HEK293 (cell line): ENCODE results near the gene SSPN.

ENCODE experiments used
- BCL11A ChIP-seq: fragments of 450-650 bp; formaldehyde crosslinking; IDR thresholded peaks from 2 replicates; pipeline ENCODE4 v1.5.1; 2016; ENCODE audit warnings: low read depth, missing biosample characterization, missing genetic modification characterization
- IKZF3 ChIP-seq: fragments of 450-650 bp; IDR thresholded peaks from 2 replicates; pipeline ENCODE4 v1.5.0; 2018; ENCODE audit warnings: missing biosample characterization, mild to moderate bottlenecking, missing genetic modification characterization, moderate library complexity
- KLF1 ChIP-seq: fragments of 450-650 bp; formaldehyde crosslinking; IDR thresholded peaks from 2 replicates; pipeline ENCODE4 v1.5.1; 2016; ENCODE audit warnings: missing biosample characterization, missing genetic modification characterization
- KLF17 ChIP-seq: fragments of 450-650 bp; formaldehyde crosslinking; IDR thresholded peaks from 2 replicates; pipeline ENCODE4 v1.5.1; 2016; ENCODE audit warnings: missing biosample characterization, missing genetic modification characterization
- KLF7 ChIP-seq: fragments of 450-650 bp; formaldehyde crosslinking; IDR thresholded peaks from 2 replicates; pipeline ENCODE4 v1.5.1; 2016; ENCODE audit warnings: missing biosample characterization, missing genetic modification characterization, borderline replicate concordance
- REST ChIP-seq: fragments of 450-650 bp; formaldehyde crosslinking; IDR thresholded peaks from 2 replicates; pipeline ENCODE4 v1.5.1; 2016; ENCODE audit warnings: missing biosample characterization, missing genetic modification characterization
- ZBTB11 ChIP-seq: fragments of 450-650 bp; formaldehyde crosslinking; conservative IDR thresholded peaks from 2 replicates; pipeline ENCODE4 v1.5.1; 2016; ENCODE audit warnings: low read depth, missing biosample characterization, missing genetic modification characterization
- ZBTB17 ChIP-seq: fragments of 450-650 bp; formaldehyde crosslinking; IDR thresholded peaks from 2 replicates; pipeline ENCODE4 v1.5.1; 2016; ENCODE audit warnings: missing biosample characterization, missing genetic modification characterization
- ZBTB49 ChIP-seq: fragments of 450-650 bp; formaldehyde crosslinking; IDR thresholded peaks from 2 replicates; pipeline ENCODE4 v1.5.1; 2016; ENCODE audit warnings: missing biosample characterization, missing genetic modification characterization, low read depth
- ZEB2 ChIP-seq: fragments of 450-650 bp; formaldehyde crosslinking; IDR thresholded peaks from 2 replicates; pipeline ENCODE4 v1.5.1; 2016; ENCODE audit warnings: missing biosample characterization, missing genetic modification characterization
- ZNF140 ChIP-seq: fragments of 450-650 bp; formaldehyde crosslinking; IDR thresholded peaks from 2 replicates; pipeline ENCODE4 v1.5.1; 2016; ENCODE audit warnings: missing biosample characterization, missing genetic modification characterization
- ZNF155 ChIP-seq: fragments of 450-650 bp; formaldehyde crosslinking; IDR thresholded peaks from 2 replicates; pipeline ENCODE4 v1.5.1; 2016; ENCODE audit warnings: missing biosample characterization, missing genetic modification characterization
- ZNF157 ChIP-seq: fragments of 450-650 bp; formaldehyde crosslinking; IDR thresholded peaks from 2 replicates; pipeline ENCODE4 v1.5.1; 2016; ENCODE audit warnings: missing biosample characterization, missing genetic modification characterization
- ZNF174 ChIP-seq: fragments of 450-650 bp; formaldehyde crosslinking; IDR thresholded peaks from 2 replicates; pipeline ENCODE4 v1.5.0; 2017; ENCODE audit warnings: missing biosample characterization, mild to moderate bottlenecking, missing genetic modification characterization
- ZNF214 ChIP-seq: fragments of 450-650 bp; formaldehyde crosslinking; IDR thresholded peaks from 2 replicates; pipeline ENCODE4 v1.5.1; 2017; ENCODE audit warnings: missing biosample characterization, mild to moderate bottlenecking, missing genetic modification characterization, borderline replicate concordance
- ZNF23 ChIP-seq: fragments of 450-650 bp; formaldehyde crosslinking; IDR thresholded peaks from 2 replicates; pipeline ENCODE4 v1.5.1; 2016; ENCODE audit warnings: missing biosample characterization, missing genetic modification characterization, borderline replicate concordance
- ZNF239 ChIP-seq: fragments of 450-650 bp; formaldehyde crosslinking; IDR thresholded peaks from 2 replicates; pipeline ENCODE4 v1.5.1; 2016; ENCODE audit warnings: missing biosample characterization, missing genetic modification characterization
- ZNF394 ChIP-seq: fragments of 450-650 bp; formaldehyde crosslinking; IDR thresholded peaks from 2 replicates; pipeline ENCODE4 v1.5.1; 2016; ENCODE audit warnings: missing biosample characterization, missing genetic modification characterization, mild to moderate bottlenecking, moderate library complexity, borderline replicate concordance
- ZNF433 ChIP-seq: fragments of 450-650 bp; formaldehyde crosslinking; IDR thresholded peaks from 2 replicates; pipeline ENCODE4 v1.5.1; 2016; ENCODE audit warnings: missing biosample characterization, missing genetic modification characterization, low read depth
- ZNF624 ChIP-seq: fragments of 450-650 bp; formaldehyde crosslinking; IDR thresholded peaks from 2 replicates; pipeline ENCODE4 v1.5.1; 2017; ENCODE audit warnings: missing biosample characterization, missing genetic modification characterization
- ZNF629 ChIP-seq: fragments of 450-650 bp; formaldehyde crosslinking; IDR thresholded peaks from 2 replicates; pipeline ENCODE4 v1.5.1; 2017; ENCODE audit warnings: missing biosample characterization, missing genetic modification characterization
- ZNF639 ChIP-seq: fragments of 450-650 bp; formaldehyde crosslinking; IDR thresholded peaks from 2 replicates; pipeline ENCODE4 v1.5.1; 2016; ENCODE audit warnings: missing biosample characterization, missing genetic modification characterization
- ZNF670 ChIP-seq: fragments of 450-650 bp; formaldehyde crosslinking; IDR thresholded peaks from 2 replicates; pipeline ENCODE4 v1.5.1; 2016; ENCODE audit warnings: missing biosample characterization, missing genetic modification characterization, low read depth
- ZNF791 ChIP-seq: fragments of 450-650 bp; formaldehyde crosslinking; IDR thresholded peaks from 2 replicates; pipeline ENCODE4 v1.5.1; 2016; ENCODE audit warnings: missing biosample characterization, missing genetic modification characterization
- ZNF837 ChIP-seq: fragments of 450-650 bp; formaldehyde crosslinking; IDR thresholded peaks from 2 replicates; pipeline ENCODE4 v1.5.1; 2016; ENCODE audit warnings: missing biosample characterization, missing genetic modification characterization
- ZSCAN4 ChIP-seq: fragments of 450-650 bp; formaldehyde crosslinking; IDR thresholded peaks from 2 replicates; pipeline ENCODE4 v1.5.1; 2017; ENCODE audit warnings: missing biosample characterization, missing genetic modification characterization

Gene SSPN

GRCh38 chr12:26274441-26275312 lies 79.3 kb downstream of the SSPN start (continued):
- 0 out of 2 replicates have a peak, but pooled peaks have one; percentile 32 for TF ChIP-seq ZBTB11 (tag by site-specific recombination)
- TF ChIP-seq BCL11A, result no peak
- TF ChIP-seq ZNF837, result no peak
- TF ChIP-seq ZNF639 (tag by site-specific recombination), result peak; percentile 93
- TF ChIP-seq ZNF174 (tag by site-specific recombination), result no peak
- no peak for TF ChIP-seq ZNF239
- TF ChIP-seq ZNF791, result no peak
- TF ChIP-seq ZNF157 (tag by site-specific recombination), result no peak
- peak; percentile 42; the same call in 1 of the 2 replicates for TF ChIP-seq ZBTB17 (tag by site-specific recombination)
- no peak for TF ChIP-seq KLF1 (tag by site-specific recombination)
- peak; percentile 94 for TF ChIP-seq IKZF3
- TF ChIP-seq ZNF670 (tag by site-specific recombination), result no peak
- no peak for TF ChIP-seq ZNF214 (tag by site-specific recombination)
- no peak for TF ChIP-seq ZBTB49
- peak; percentile 95 for TF ChIP-seq ZNF629 (tag by site-specific recombination)
- TF ChIP-seq KLF7, result 0 out of 2 replicates have a peak, but pooled peaks have one; percentile 33
- no peak for TF ChIP-seq ZNF624 (tag by site-specific recombination)
- peak; percentile 76 for TF ChIP-seq ZNF394 (tag by site-specific recombination)
- TF ChIP-seq ZNF155 (tag by site-specific recombination), result no peak
- TF ChIP-seq ZEB2 (tag by site-specific recombination), result peak; percentile 99
- TF ChIP-seq KLF17 (tag by site-specific recombination), result peak; percentile 98
- TF ChIP-seq ZNF23 (tag by site-specific recombination), result no peak
- no peak for TF ChIP-seq ZNF140 (tag by site-specific recombination)
- TF ChIP-seq ZSCAN4 (tag by site-specific recombination), result no peak
- no peak for TF ChIP-seq ZNF433 (tag by site-specific recombination)
- TF ChIP-seq REST (tag by site-specific recombination), result peak; percentile 60
